K562 (cell line): ENCODE data around the gene ABI3BP.

Experiments
- EP300 ChIP-seq: IDR thresholded peaks from 2 replicates; pipeline ENCODE4 v1.6.1; 2012; ENCODE audit warnings: low read length, improper control_type of control experiment
- EZH2 ChIP-seq: IDR thresholded peaks from 2 replicates; pipeline ENCODE4 v1.6.1; 2012; ENCODE audit warnings: low read depth, mild to moderate bottlenecking, inconsistent platforms, low read length, borderline replicate concordance
- HOMEZ ChIP-seq: fragments of 250-450 bp; sonication (Bioruptor Pico); IDR thresholded peaks from 2 replicates; pipeline ENCODE4 v1.4.0; 2020; ENCODE audit warnings: mild to moderate bottlenecking, moderate library complexity
- PHF20 ChIP-seq: fragments of 450-650 bp; IDR thresholded peaks from 2 replicates; pipeline ENCODE4 v1.6.1; 2018; ENCODE audit not compliant: partially characterized antibody
- RBM22 ChIP-seq: fragments of 200-400 bp; formaldehyde crosslinking; IDR thresholded peaks from 2 replicates; pipeline ENCODE4 v1.6.1; 2018; ENCODE audit warnings: low read length, low read depth; ENCODE audit not compliant: poor library complexity, severe bottlenecking
- SIN3A ChIP-seq, 2 experiments: fragments of 150-350 bp in 1 of 2; IDR thresholded peaks; 2 replicates each; pipeline ENCODE4 v1.6.1; 2011 to 2016; ENCODE audit warnings: borderline replicate concordance in 2 of 2, low read depth in 2 of 2, low read length in 2 of 2, mild to moderate bottlenecking in 2 of 2, moderate library complexity in 2 of 2; ENCODE audit not compliant: control insufficient read depth in 1 of 2
- SREBF1 ChIP-seq: fragments of 150-350 bp; IDR thresholded peaks from 2 replicates; pipeline ENCODE4 v1.6.1; 2014; ENCODE audit warnings: antibody characterized with exemption, low read depth, low read length, borderline replicate concordance
- TBP ChIP-seq: optimal IDR thresholded peaks from 2 replicates; pipeline ENCODE3; 2011; ENCODE audit warnings: low read depth, low read length, improper control_type of control experiment
- TEAD4 ChIP-seq, 2 experiments: sonication (generic) in 1 of 2; formaldehyde crosslinking in 1 of 2; IDR thresholded peaks; 2 replicates each; pipeline versions ENCODE4 v1.6.1 to v1.8.0; 2012 to 2022; ENCODE audit warnings: borderline replicate concordance in 1 of 2, inconsistent platforms in 1 of 2, low read length in 1 of 2, mild to moderate bottlenecking in 1 of 2, missing genetic modification reagents in 1 of 2
- TF ChIP-seq, protein P1 (sequence below), 3 experiments: IDR thresholded peaks in 2 of 3; conservative IDR thresholded peaks in 1 of 3; 2 replicates each; pipeline ENCODE4 v1.5.1; 2011 to 2012; ENCODE audit warnings: low read length in 3 of 3, mild to moderate bottlenecking in 3 of 3, control low read depth in 2 of 3, improper control_type of control experiment in 1 of 3, inconsistent platforms in 1 of 3, low read depth in 1 of 3, mixed read lengths in 1 of 3, moderate library complexity in 1 of 3; ENCODE audit not compliant: insufficient read depth in 2 of 3

DNA sequence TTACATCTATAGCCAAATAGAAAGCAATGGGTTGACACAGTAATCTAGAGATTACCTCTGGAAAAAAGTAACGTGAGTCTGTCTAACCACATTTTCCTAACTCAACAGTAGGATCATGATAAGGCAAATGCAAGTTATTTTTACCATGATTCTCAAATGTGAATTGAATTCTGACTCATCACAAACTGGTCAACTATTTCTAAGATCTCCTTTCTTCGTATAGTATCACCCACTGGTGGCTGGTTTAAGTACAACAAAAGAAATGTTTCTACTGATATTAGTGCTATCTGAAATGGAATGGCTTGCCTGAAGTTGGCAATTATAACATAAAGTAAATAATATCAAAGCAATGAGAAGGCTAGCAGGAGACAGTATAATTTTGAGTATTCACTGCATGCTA, 102.2 kb downstream of the ABI3BP start:
- no peak for TF ChIP-seq EZH2
- TF ChIP-seq SIN3A (IDR thresholded peaks at IDR 0.05; ENCODE audit: borderline replicate concordance in 2 of 2, control insufficient read depth in 1 of 2, low read depth in 2 of 2, low read length in 2 of 2), result no peak
- no peak for TF ChIP-seq TBP
- TF ChIP-seq TEAD4 (IDR thresholded peaks at IDR 0.05; ENCODE audit: low read length), result no peak
- TF ChIP-seq TEAD4 (CRISPR knock-in tag; IDR thresholded peaks at IDR 0.05; ENCODE audit: borderline replicate concordance), result no peak
- no peak for TF ChIP-seq EP300
- TF ChIP-seq, protein P1, sequence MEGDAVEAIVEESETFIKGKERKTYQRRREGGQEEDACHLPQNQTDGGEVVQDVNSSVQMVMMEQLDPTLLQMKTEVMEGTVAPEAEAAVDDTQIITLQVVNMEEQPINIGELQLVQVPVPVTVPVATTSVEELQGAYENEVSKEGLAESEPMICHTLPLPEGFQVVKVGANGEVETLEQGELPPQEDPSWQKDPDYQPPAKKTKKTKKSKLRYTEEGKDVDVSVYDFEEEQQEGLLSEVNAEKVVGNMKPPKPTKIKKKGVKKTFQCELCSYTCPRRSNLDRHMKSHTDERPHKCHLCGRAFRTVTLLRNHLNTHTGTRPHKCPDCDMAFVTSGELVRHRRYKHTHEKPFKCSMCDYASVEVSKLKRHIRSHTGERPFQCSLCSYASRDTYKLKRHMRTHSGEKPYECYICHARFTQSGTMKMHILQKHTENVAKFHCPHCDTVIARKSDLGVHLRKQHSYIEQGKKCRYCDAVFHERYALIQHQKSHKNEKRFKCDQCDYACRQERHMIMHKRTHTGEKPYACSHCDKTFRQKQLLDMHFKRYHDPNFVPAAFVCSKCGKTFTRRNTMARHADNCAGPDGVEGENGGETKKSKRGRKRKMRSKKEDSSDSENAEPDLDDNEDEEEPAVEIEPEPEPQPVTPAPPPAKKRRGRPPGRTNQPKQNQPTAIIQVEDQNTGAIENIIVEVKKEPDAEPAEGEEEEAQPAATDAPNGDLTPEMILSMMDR (IDR thresholded peaks at IDR 0.05 in 2 of 3, conservative IDR thresholded peaks at IDR 0.05 in 1 of 3; ENCODE audit: insufficient read depth in 2 of 3, low read depth in 1 of 3, low read length in 3 of 3), result peak in 2 of 3 experiments; percentile 11 to 20; a peak in 2 of 6 replicates
- TF ChIP-seq SREBF1, result no peak
- TF ChIP-seq RBM22, result no peak
- no peak for TF ChIP-seq PHF20
- no peak for TF ChIP-seq HOMEZ (CRISPR knock-in tag)
